NCI-H2196 (cell line): Measurements from ENCODE around the gene LMCD1.
"Not testable (repeated sequence)": the region's sequence is repeated elsewhere in the genome, so short reads cannot be mapped to it uniquely, and the experiment has no call there.

Experiments
- DNase-seq: peaks from one replicate; lab custom pipeline; 2025; ENCODE audit not compliant: unreplicated experiment; lab: John Stamatoyannopoulos, UW

The LMCD1 gene

GRCh38 chr3:8580434-8580833 is 78.8 kb downstream of the LMCD1 start:
- DNase-seq: not testable (repeated sequence)

GRCh38 chr3:8581373-8581772 is 79.8 kb downstream of the LMCD1 start:
- DNase-seq: no peak

GRCh38 chr3:8581806-8582445 is 80.3 kb downstream of the LMCD1 start:
- DNase-seq: no peak

- DNase-seq: no peak
Measured at GRCh38 chr3:8584661-8585060, 83.0 kb downstream of the LMCD1 start.

GRCh38 chr3:8589880-8590556 is 88.4 kb downstream of the LMCD1 start:
- DNase-seq: no peak

- no peak for DNase-seq
Measured at GRCh38 chr3:8593021-8593827, 91.6 kb downstream of the LMCD1 start.

GRCh38 chr3:8595252-8595651 is 93.6 kb downstream of the LMCD1 start:
- DNase-seq: no peak

GRCh38 chr3:8595695-8596115 is 94.1 kb downstream of the LMCD1 start:
- no peak for DNase-seq

GRCh38 chr3:8596321-8597218 is 94.9 kb downstream of the LMCD1 start:
- no peak for DNase-seq

GRCh38 chr3:8597219-8597853 is 95.7 kb downstream of the LMCD1 start:
- no peak for DNase-seq

GRCh38 chr3:8599146-8599545 is 97.5 kb downstream of the LMCD1 start:
- DNase-seq: no peak

- DNase-seq: no peak
Measured at GRCh38 chr3:8600457-8600856, 98.8 kb downstream of the LMCD1 start.

- peak; percentile 0 for DNase-seq
Measured at GRCh38 chr3:8603115-8603710, 101.6 kb downstream of the LMCD1 start.

- DNase-seq: no peak
Measured at GRCh38 chr3:8604006-8604405, 102.4 kb downstream of the LMCD1 start.

GRCh38 chr3:8604988-8605387 is 103.4 kb downstream of the LMCD1 start:
- DNase-seq: no peak

GRCh38 chr3:8606701-8607231 is 105.1 kb downstream of the LMCD1 start:
- no peak for DNase-seq

GRCh38 chr3:8607234-8608040 is 105.8 kb downstream of the LMCD1 start:
- peak; percentile 10 for DNase-seq

- DNase-seq: no peak
Measured at GRCh38 chr3:8608041-8608790, 106.6 kb downstream of the LMCD1 start.
